ENCODE data around the gene PACSIN2. TPM values are rescaled to one million over a fixed set of nuclear protein-coding genes. Genes with fewer than 3 reads are reported as not detected.
"Not testable (repeated sequence)": the region's sequence is repeated elsewhere in the genome, so short reads cannot be mapped to it uniquely, and the experiment has no call there.

The PACSIN2 gene
- total RNA-seq, 1 experiment from 2014 or later: 103 TPM

- intact Hi-C loops (cut with micrococcal nuclease; ENCODE audit: unreplicated experiment): no loop called here
- no peak overlapping the region for H3K4me3 ChIP-seq
- peaks cover 29% of the 10 kb centered on the region for H3F3A ChIP-seq (ENCODE audit: insufficient read depth, low read depth)
- H3K4me1 ChIP-seq (replicated peaks; ENCODE audit: insufficient read depth): peaks cover 21% of the 10 kb centered on the region
- no peak overlapping the region for H3K27ac ChIP-seq
- no peak for TF ChIP-seq EZH2 (IDR thresholded peaks at IDR 0.05; ENCODE audit: low read depth)
- TF ChIP-seq, protein P1, sequence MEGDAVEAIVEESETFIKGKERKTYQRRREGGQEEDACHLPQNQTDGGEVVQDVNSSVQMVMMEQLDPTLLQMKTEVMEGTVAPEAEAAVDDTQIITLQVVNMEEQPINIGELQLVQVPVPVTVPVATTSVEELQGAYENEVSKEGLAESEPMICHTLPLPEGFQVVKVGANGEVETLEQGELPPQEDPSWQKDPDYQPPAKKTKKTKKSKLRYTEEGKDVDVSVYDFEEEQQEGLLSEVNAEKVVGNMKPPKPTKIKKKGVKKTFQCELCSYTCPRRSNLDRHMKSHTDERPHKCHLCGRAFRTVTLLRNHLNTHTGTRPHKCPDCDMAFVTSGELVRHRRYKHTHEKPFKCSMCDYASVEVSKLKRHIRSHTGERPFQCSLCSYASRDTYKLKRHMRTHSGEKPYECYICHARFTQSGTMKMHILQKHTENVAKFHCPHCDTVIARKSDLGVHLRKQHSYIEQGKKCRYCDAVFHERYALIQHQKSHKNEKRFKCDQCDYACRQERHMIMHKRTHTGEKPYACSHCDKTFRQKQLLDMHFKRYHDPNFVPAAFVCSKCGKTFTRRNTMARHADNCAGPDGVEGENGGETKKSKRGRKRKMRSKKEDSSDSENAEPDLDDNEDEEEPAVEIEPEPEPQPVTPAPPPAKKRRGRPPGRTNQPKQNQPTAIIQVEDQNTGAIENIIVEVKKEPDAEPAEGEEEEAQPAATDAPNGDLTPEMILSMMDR (conservative IDR thresholded peaks at IDR 0.05): no peak
- peaks cover 14% of the 10 kb centered on the region; the same call in 1 of the 2 replicates for H3K36me3 ChIP-seq (ENCODE audit: low read depth)
- ChIA-PET POLR2A (ENCODE audit: unreplicated experiment) (no interaction called here), CTCF (no interaction called here)
- no peaks in the 10 kb centered on the region for H4K20me1 ChIP-seq (ENCODE audit: insufficient read depth)
- H2AFZ ChIP-seq: no peak overlapping the region
- no peaks in the 10 kb centered on the region for H3K9me3 ChIP-seq (ENCODE audit: insufficient read depth, low read depth)
- peaks cover 98% of the 10 kb centered on the region for H3K79me2 ChIP-seq (ENCODE audit: low read depth)
- H3K4me2 ChIP-seq: no peak overlapping the region
- H3K27me3 ChIP-seq (ENCODE audit: insufficient read depth, low read depth): no peaks in the 10 kb centered on the region
- DNase-seq: no peak
- H3K9me2 ChIP-seq (ENCODE audit: insufficient read depth): no peaks in the 10 kb centered on the region
- no TSS peak for BruUV-seq (replicated peaks)
These were observed 59.8 kb downstream of the PACSIN2 start for GRCh38 chr22:42955087-42955635.

DNA sequence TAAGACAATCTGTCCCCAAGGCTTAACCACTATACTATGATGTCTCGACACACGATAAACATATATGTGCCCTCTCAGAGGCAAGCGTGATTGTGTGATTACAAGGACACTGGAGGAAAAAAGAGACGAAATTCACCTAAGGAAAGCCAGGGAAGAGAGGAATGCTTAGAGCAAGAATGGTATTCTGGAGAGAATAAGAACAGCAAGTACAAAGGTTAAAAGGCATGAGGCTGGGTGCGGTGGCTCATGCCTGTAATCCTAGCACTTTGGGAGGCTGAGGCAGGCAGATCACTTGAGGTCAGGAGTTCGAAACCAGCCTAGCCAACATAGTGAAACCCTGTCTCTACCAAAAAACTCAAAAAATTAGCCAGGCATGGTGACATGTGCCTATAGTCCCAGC, 61.2 kb downstream of the PACSIN2 start:
- not testable (repeated sequence) for H3K27ac ChIP-seq; H4K20me1 ChIP-seq (ENCODE audit: insufficient read depth)
- CTCF ChIA-PET: interaction anchor here (0.6 kb wide), 1 partner anchor 91 kb away, joined by 6 read pairs; no protein-coding TSS in a partner anchor

DNA sequence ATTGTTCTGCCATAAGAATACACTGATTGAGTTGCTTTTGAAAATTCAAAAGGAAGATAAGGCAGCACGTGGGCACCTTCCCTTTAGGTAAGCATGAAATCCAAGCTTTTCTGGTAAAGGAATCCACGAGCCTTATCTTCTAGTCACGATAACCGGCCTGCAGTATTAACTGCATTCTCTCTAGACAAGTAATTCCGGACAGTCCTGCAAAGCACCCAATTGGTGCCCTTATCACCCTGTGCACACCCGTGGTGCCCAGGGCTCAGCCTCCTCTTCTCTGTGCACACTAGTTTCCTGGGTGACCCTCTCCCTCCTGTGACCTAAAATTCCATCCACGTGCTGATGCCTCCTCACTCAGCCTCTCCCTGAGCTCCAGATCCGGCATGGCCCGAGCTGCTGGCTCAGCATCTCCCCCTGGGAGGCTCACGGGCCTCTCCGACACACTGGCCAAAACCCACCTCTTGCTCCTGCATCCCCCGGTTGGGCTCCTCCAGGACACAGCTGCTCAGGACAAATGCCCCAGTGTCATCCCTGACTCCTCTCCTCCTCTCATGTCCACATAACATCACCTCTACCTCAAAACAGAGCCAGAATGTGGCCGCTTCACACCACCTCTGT, 63.7 kb downstream of the PACSIN2 start:
- no TSS peak for BruUV-seq (replicated peaks)
- Histone ChIP-seq H3K27me3 (ENCODE audit: insufficient read depth, low read depth) (no peaks in the 10 kb centered on the region), H3K4me2 (no peak overlapping the region), H3K36me3 (ENCODE audit: low read depth) (0 out of 2 replicates have a peak, but pooled peaks cover 5% of the 10 kb centered on the region), H3K79me2 (ENCODE audit: low read depth) (peaks cover 90% of the 10 kb centered on the region), H3K27ac (no peak overlapping the region), H2AFZ (no peak overlapping the region), H3F3A (ENCODE audit: insufficient read depth, low read depth) (peaks cover 45% of the 10 kb centered on the region), H3K9me3 (ENCODE audit: insufficient read depth, low read depth) (no peaks in the 10 kb centered on the region), H3K4me3 (no peak overlapping the region), H3K9me2 (ENCODE audit: insufficient read depth) (no peaks in the 10 kb centered on the region), H3K4me1 (replicated peaks; ENCODE audit: insufficient read depth) (peaks cover 45% of the 10 kb centered on the region), H4K20me1 (ENCODE audit: insufficient read depth) (no peaks in the 10 kb centered on the region)
- DNase-seq: peak in 1 of 2 experiments; percentile 22
- ChIA-PET POLR2A (ENCODE audit: unreplicated experiment) (no interaction called here), CTCF (interaction anchor here (0.5 kb wide), 1 partner anchor 41 kb away, joined by 3 read pairs; no protein-coding TSS in a partner anchor)
- intact Hi-C loops (cut with micrococcal nuclease; ENCODE audit: unreplicated experiment): no loop called here
- TF ChIP-seq EZH2 (IDR thresholded peaks at IDR 0.05; ENCODE audit: low read depth): no peak
- TF ChIP-seq, protein P1 (conservative IDR thresholded peaks at IDR 0.05): no peak

More for the DNA sequence above, 61.2 kb downstream of the PACSIN2 start:
- H3K4me2 ChIP-seq; BruUV-seq (replicated peaks); H3K4me3 ChIP-seq; DNase-seq; H3K9me2 ChIP-seq (ENCODE audit: insufficient read depth); H3K27me3 ChIP-seq (ENCODE audit: insufficient read depth, low read depth); H3K9me3 ChIP-seq (ENCODE audit: insufficient read depth, low read depth); intact Hi-C loops (cut with micrococcal nuclease; ENCODE audit: unreplicated experiment); H2AFZ ChIP-seq: not testable (repeated sequence)
- Histone ChIP-seq H3K36me3 (ENCODE audit: low read depth) (peaks cover 12% of the 10 kb centered on the region; the same call in 1 of the 2 replicates), H3K4me1 (replicated peaks; ENCODE audit: insufficient read depth) (peaks cover 21% of the 10 kb centered on the region), H3F3A (ENCODE audit: insufficient read depth, low read depth) (peaks cover 26% of the 10 kb centered on the region), H3K79me2 (ENCODE audit: low read depth) (peaks cover 98% of the 10 kb centered on the region)
- POLR2A ChIA-PET (ENCODE audit: unreplicated experiment): interaction anchor here (0.6 kb wide), 1 partner anchor 11 kb away, joined by 10 read pairs; no protein-coding TSS in a partner anchor
